SK-N-SH treated with all-trans-retinoic acid at 6 μM for 48 hours (cell line): ENCODE data around the gene COX5A.
"Not testable (repeated sequence)": the region's sequence is repeated elsewhere in the genome, so short reads cannot be mapped to it uniquely, and the experiment has no call there.

ENCODE experiments used
- ARNTL ChIP-seq: fragments of 450-650 bp; formaldehyde crosslinking; IDR thresholded peaks from 2 replicates; pipeline ENCODE4 v1.5.0; 2020; ENCODE audit warnings: low read depth, mild to moderate bottlenecking, moderate library complexity, borderline replicate concordance
- CSDC2 ChIP-seq: fragments of 250-450 bp; sonication (Bioruptor Pico); IDR thresholded peaks from 2 replicates; pipeline ENCODE4 v1.5.0; 2020; ENCODE audit warnings: mild to moderate bottlenecking, moderate library complexity
- PPARA ChIP-seq: fragments of 250-450 bp; sonication (Bioruptor Pico); IDR thresholded peaks from 2 replicates; pipeline ENCODE4 v1.5.0; 2020; ENCODE audit warnings: mild to moderate bottlenecking, borderline replicate concordance
- ZFP3 ChIP-seq: fragments of 250-450 bp; sonication (Bioruptor Pico); IDR thresholded peaks from 2 replicates; pipeline ENCODE4 v1.5.0; 2020; ENCODE audit warnings: mild to moderate bottlenecking, moderate library complexity
- ZNF8 ChIP-seq: fragments of 450-650 bp; formaldehyde crosslinking; IDR thresholded peaks from 2 replicates; pipeline ENCODE4 v1.5.0; 2020; ENCODE audit warnings: mild to moderate bottlenecking, moderate library complexity
- TF ChIP-seq, protein P1 (sequence below): fragments of 250-450 bp; sonication (Bioruptor Pico); IDR thresholded peaks from 2 replicates; pipeline ENCODE4 v1.8.0; 2020; ENCODE audit warnings: mild to moderate bottlenecking, moderate library complexity, borderline replicate concordance
- TF ChIP-seq, protein P2 (sequence below): fragments of 250-450 bp; sonication (Bioruptor Pico); IDR thresholded peaks from 2 replicates; pipeline ENCODE4 v1.5.0; 2020; ENCODE audit warnings: mild to moderate bottlenecking, moderate library complexity

DNA sequence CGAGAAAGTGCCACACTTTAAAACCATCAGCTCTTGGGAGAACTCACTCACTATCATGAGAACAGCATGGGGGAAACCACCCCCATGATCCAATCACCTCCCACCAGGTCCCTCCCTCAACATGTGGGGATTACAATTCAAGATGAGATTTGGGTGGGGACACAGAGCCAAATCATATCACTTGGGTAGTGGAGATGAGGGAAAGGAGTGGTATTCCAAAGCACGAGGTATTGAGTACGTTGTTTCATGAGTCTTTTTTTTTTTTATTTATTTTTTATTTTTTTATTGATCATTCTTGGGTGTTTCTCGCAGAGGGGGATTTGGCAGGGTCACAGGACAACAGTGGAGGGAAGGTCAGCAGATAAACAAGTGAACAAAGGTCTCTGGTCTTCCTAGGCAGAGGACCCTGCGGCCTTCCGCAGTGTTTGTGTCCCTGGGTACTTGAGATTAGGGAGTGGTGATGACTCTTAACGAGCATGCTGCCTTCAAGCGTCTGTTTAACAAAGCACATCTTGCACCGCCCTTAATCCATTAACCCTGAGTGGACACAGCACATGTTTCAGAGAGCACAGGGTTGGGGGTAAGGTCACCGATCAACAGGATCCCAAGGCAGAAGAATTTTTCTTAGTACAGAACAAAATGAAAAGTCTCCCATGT lies 50.2 kb downstream of the COX5A start:
- TF ChIP-seq ZNF8 (CRISPR knock-in tag); ZFP3 (CRISPR knock-in tag); CSDC2; PPARA (CRISPR knock-in tag); ARNTL (CRISPR knock-in tag): not testable (repeated sequence)
- TF ChIP-seq, protein P1, sequence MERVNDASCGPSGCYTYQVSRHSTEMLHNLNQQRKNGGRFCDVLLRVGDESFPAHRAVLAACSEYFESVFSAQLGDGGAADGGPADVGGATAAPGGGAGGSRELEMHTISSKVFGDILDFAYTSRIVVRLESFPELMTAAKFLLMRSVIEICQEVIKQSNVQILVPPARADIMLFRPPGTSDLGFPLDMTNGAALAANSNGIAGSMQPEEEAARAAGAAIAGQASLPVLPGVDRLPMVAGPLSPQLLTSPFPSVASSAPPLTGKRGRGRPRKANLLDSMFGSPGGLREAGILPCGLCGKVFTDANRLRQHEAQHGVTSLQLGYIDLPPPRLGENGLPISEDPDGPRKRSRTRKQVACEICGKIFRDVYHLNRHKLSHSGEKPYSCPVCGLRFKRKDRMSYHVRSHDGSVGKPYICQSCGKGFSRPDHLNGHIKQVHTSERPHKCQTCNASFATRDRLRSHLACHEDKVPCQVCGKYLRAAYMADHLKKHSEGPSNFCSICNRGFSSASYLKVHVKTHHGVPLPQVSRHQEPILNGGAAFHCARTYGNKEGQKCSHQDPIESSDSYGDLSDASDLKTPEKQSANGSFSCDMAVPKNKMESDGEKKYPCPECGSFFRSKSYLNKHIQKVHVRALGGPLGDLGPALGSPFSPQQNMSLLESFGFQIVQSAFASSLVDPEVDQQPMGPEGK (CRISPR knock-in tag): not testable (repeated sequence)
- TF ChIP-seq, protein P2, sequence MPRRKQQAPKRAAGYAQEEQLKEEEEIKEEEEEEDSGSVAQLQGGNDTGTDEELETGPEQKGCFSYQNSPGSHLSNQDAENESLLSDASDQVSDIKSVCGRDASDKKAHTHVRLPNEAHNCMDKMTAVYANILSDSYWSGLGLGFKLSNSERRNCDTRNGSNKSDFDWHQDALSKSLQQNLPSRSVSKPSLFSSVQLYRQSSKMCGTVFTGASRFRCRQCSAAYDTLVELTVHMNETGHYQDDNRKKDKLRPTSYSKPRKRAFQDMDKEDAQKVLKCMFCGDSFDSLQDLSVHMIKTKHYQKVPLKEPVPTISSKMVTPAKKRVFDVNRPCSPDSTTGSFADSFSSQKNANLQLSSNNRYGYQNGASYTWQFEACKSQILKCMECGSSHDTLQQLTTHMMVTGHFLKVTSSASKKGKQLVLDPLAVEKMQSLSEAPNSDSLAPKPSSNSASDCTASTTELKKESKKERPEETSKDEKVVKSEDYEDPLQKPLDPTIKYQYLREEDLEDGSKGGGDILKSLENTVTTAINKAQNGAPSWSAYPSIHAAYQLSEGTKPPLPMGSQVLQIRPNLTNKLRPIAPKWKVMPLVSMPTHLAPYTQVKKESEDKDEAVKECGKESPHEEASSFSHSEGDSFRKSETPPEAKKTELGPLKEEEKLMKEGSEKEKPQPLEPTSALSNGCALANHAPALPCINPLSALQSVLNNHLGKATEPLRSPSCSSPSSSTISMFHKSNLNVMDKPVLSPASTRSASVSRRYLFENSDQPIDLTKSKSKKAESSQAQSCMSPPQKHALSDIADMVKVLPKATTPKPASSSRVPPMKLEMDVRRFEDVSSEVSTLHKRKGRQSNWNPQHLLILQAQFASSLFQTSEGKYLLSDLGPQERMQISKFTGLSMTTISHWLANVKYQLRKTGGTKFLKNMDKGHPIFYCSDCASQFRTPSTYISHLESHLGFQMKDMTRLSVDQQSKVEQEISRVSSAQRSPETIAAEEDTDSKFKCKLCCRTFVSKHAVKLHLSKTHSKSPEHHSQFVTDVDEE (CRISPR knock-in tag): not testable (repeated sequence)
